Smooth muscle cell (in vitro differentiated cells): ENCODE results near the gene PDIA6. TPM values are rescaled to one million over a fixed set of nuclear protein-coding genes. Genes with fewer than 3 reads are reported as not detected.
"Not testable (repeated sequence)": the region's sequence is repeated elsewhere in the genome, so short reads cannot be mapped to it uniquely, and the experiment has no call there.

Source experiments
- DNase-seq: peaks from one replicate; lab custom pipeline; 2025; ENCODE audit not compliant: unreplicated experiment; lab: John Stamatoyannopoulos, UW
- H2AFZ ChIP-seq: fragments of 200-600 bp; sonication (generic); 2 replicates; pipeline ENCODE4 v1.6.0; 2016; ENCODE audit warnings: antibody characterized with exemption, low read depth, mild to moderate bottlenecking
- H3F3A ChIP-seq: fragments of 200-600 bp; sonication (generic); 2 replicates; pipeline ENCODE4 v1.6.0; 2017; ENCODE audit warnings: antibody characterized with exemption, low read depth
- H3K27ac ChIP-seq: fragments of 200-600 bp; sonication (generic); 2 replicates; pipeline ENCODE4 v1.5.1; 2016; ENCODE audit warnings: low read depth, mild to moderate bottlenecking
- H3K27me3 ChIP-seq: fragments of 200-600 bp; sonication (generic); 2 replicates; pipeline ENCODE4 v1.6.1; 2016; ENCODE audit warnings: low read depth, mild to moderate bottlenecking
- H3K36me3 ChIP-seq: fragments of 200-600 bp; sonication (generic); 2 replicates; pipeline ENCODE4 v1.5.1; 2016; ENCODE audit warnings: low read depth
- H3K4me1 ChIP-seq: fragments of 200-600 bp; sonication (generic); 2 replicates; pipeline ENCODE4 v1.5.1; 2016; ENCODE audit warnings: low read depth
- H3K4me2 ChIP-seq: fragments of 200-600 bp; sonication (generic); 2 replicates; pipeline ENCODE4 v1.6.0; 2016; ENCODE audit warnings: mild to moderate bottlenecking
- H3K4me3 ChIP-seq: fragments of 200-600 bp; sonication (generic); 2 replicates; pipeline ENCODE4 v1.5.1; 2016; ENCODE audit warnings: mild to moderate bottlenecking
- H3K79me2 ChIP-seq: fragments of 200-600 bp; sonication (generic); 2 replicates; pipeline ENCODE4 v1.6.0; 2016; ENCODE audit warnings: low read depth, mild to moderate bottlenecking
- H3K9ac ChIP-seq: fragments of 200-600 bp; sonication (generic); 2 replicates; pipeline ENCODE4 v1.6.0; 2016; ENCODE audit warnings: low read depth
- H3K9me3 ChIP-seq: fragments of 200-600 bp; sonication (generic); replicated peaks from 2 replicates; pipeline ENCODE4 v1.5.1; 2016; ENCODE audit warnings: low read depth
- H4K20me1 ChIP-seq: fragments of 200-600 bp; sonication (generic); 2 replicates; pipeline ENCODE4 v1.6.0; 2016; ENCODE audit warnings: low read depth
- CTCF ChIP-seq: fragments of 200-600 bp; sonication (generic); IDR thresholded peaks from 2 replicates; pipeline ENCODE4 v1.5.1; 2017; ENCODE audit warnings: borderline replicate concordance, mild to moderate bottlenecking, antibody characterized with exemption; ENCODE audit not compliant: insufficient read depth, poor library complexity, severe bottlenecking
- WGBS: methylation state at CpG from one replicate; pipeline ENCODE4 v1.1.7; 2016; ENCODE audit warnings: low lambda C conversion rate; 5-methylcytosine and 5-hydroxymethylcytosine counted together
- polyA plus RNA-seq: library from polyadenylated mRNA; unstranded; fragments of >200 nt; fragmentation: Nextera tagmentation; extraction: Ambion mirVana; gene quantifications from 2 replicates; pipeline ENCODE4 v1.2.1, GENCODE V29; 2016
- total RNA-seq: library from RNA; depleted of rRNA; stranded (reverse); fragments of >200 nt; gene quantifications from 2 replicates; pipeline ENCODE4 v1.2.3, GENCODE V29; 2014

The PDIA6 gene
- total and polyA plus RNA-seq, 2 experiments from 2014 or later, result 360 to 671 TPM

DNA sequence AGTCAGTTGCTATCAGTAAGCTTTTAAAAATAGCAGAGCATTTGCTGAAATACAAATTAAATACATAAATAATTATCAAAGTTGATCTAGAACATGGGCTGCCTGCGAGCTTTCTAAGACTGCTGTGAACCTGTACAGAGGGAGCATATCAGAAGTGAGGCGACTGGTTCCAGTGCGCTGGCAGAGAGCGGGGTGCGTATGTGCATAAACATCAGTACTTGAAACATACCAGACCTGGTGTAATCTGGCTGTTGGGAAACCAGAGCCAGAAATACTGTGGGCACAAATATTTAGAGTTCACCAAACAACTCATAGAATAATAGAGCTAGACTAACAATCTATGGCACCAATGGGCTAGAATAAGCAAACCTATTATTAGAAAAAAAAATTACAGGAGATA, 27.3 kb downstream of the PDIA6 start:
- H3K4me3 ChIP-seq, result no peak overlapping the region
- no peak for DNase-seq
- WGBS, result 95% methylated on average over 5 of the region's 5 CpGs

GRCh38 chr2:10784719-10785118, 27.9 kb downstream of the PDIA6 start:
- H2AFZ ChIP-seq, result no peak overlapping the region
- H3K4me2 ChIP-seq, result no peak overlapping the region
- no peak for DNase-seq
- no peaks in the 10 kb centered on the region for H3K9me3 ChIP-seq
- no peak overlapping the region for H3K9ac ChIP-seq
- peaks cover 35% of the 10 kb centered on the region for H3K36me3 ChIP-seq
- H3K4me3 ChIP-seq, result no peak overlapping the region
- peaks cover 68% of the 10 kb centered on the region for H4K20me1 ChIP-seq
- 94% methylated on average over 9 of the region's 9 CpGs for WGBS
- no peaks in the 10 kb centered on the region for H3K27me3 ChIP-seq
- peaks cover 5% of the 10 kb centered on the region for H3K79me2 ChIP-seq
- no peak for TF ChIP-seq CTCF
- no peaks in the 10 kb centered on the region for H3F3A ChIP-seq
- H3K4me1 ChIP-seq, result no peaks in the 10 kb centered on the region
- no peak overlapping the region for H3K27ac ChIP-seq

More for the DNA sequence above, 27.3 kb downstream of the PDIA6 start:
- Histone ChIP-seq H2AFZ (no peak overlapping the region), H3F3A (no peaks in the 10 kb centered on the region), H3K27ac (no peak overlapping the region), H3K4me2 (no peak overlapping the region), H3K36me3 (peaks cover 35% of the 10 kb centered on the region), H3K4me1 (no peaks in the 10 kb centered on the region), H3K79me2 (peaks cover 5% of the 10 kb centered on the region), H3K9ac (no peak overlapping the region), H4K20me1 (peaks cover 63% of the 10 kb centered on the region), H3K9me3 (no peaks in the 10 kb centered on the region), H3K27me3 (no peaks in the 10 kb centered on the region)
- TF ChIP-seq CTCF, result no peak

DNA sequence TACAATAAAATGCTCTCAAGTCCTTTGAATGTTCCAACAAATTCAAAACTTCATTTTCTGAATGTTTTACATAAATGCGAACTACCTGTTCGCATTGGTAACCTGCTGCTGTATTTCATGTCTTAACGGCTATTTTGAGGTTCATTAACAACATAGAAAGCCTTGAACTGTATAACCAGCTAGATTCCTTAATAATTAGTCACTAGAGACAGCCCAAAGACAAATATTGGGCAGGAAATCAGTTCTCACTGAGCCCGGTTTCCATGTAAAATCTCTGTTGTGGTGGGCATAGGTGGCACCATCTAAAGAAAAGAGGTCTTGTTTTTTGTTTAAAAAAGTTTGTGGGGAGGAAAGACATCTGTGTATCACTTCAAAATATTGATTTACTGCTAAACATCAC, 29.2 kb downstream of the PDIA6 start:
- Histone ChIP-seq H3K27ac (no peak overlapping the region), H3K27me3 (no peaks in the 10 kb centered on the region), H3K9me3 (no peaks in the 10 kb centered on the region), H3K4me3 (no peak overlapping the region), H3F3A (no peaks in the 10 kb centered on the region), H3K4me1 (no peaks in the 10 kb centered on the region), H3K4me2 (no peak overlapping the region), H2AFZ (no peak overlapping the region), H4K20me1 (peaks cover 70% of the 10 kb centered on the region), H3K36me3 (peaks cover 22% of the 10 kb centered on the region), H3K79me2 (peaks cover 5% of the 10 kb centered on the region), H3K9ac (no peak overlapping the region)
- no peak for TF ChIP-seq CTCF
- 76% methylated on average over 4 of the region's 4 CpGs for WGBS
- no peak for DNase-seq

GRCh38 chr2:10781746-10782145, 30.8 kb downstream of the PDIA6 start:
- H3K4me2 ChIP-seq, result no peak overlapping the region
- H3F3A ChIP-seq, result no peaks in the 10 kb centered on the region
- H3K27me3 ChIP-seq, result no peaks in the 10 kb centered on the region
- H3K9me3 ChIP-seq, result no peaks in the 10 kb centered on the region
- no peak for TF ChIP-seq CTCF
- H3K27ac ChIP-seq, result no peak overlapping the region
- peaks cover 60% of the 10 kb centered on the region for H4K20me1 ChIP-seq
- H3K9ac ChIP-seq, result no peak overlapping the region
- DNase-seq, result no peak
- H3K4me3 ChIP-seq, result no peak overlapping the region
- H3K79me2 ChIP-seq, result no peaks in the 10 kb centered on the region
- no peaks in the 10 kb centered on the region for H3K4me1 ChIP-seq
- H2AFZ ChIP-seq, result no peak overlapping the region
- whole genome bisulfite sequencing, result 94% methylated on average over 8 of the region's 8 CpGs
- peaks cover 12% of the 10 kb centered on the region for H3K36me3 ChIP-seq

DNA sequence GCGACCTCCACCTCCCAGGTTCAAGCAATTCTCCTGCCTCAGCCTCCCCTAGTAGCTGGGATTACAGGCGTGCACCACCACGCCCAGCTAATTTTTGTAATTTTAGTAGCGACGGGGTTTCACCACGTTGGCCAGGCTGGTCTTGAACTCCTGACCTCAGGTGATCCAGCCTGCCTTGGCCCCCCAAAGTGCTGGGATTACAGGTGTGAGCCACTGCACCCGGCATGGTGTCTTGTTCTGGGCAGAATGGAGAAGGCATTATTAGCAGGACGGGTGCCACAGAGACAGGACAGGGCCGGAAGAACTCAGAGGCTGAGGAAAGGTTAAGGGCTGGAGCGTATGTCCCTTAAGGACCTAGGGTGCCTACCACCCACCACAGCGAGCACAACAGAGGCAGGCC, 31.8 kb downstream of the PDIA6 start:
- DNase-seq, H3K27me3 ChIP-seq, H3K79me2 ChIP-seq, H3K4me2 ChIP-seq, H3K4me3 ChIP-seq, H3K9me3 ChIP-seq, H3K9ac ChIP-seq, H3K4me1 ChIP-seq, H3K36me3 ChIP-seq, H3K27ac ChIP-seq, H2AFZ ChIP-seq, H3F3A ChIP-seq: not testable (repeated sequence)
- WGBS, result 96% methylated on average over 11 of the region's 11 CpGs
- H4K20me1 ChIP-seq, result peaks cover 51% of the 10 kb centered on the region
